Ascending aorta (tissue), 2 donors: ENCODE results near the gene GATA1. TPM values are rescaled to one million over a fixed set of nuclear protein-coding genes. Genes with fewer than 3 reads are reported as not detected.

Experiments
- DNase-seq, 2 donors: peaks; one replicate each; pipeline ENCODE4 v3.0.0-alpha.2; 2019; ENCODE audit warnings: low spot score in 2 of 2
- H3K27ac ChIP-seq, 2 donors: fragments of 200-600 bp; sonication (generic); one replicate each; pipeline ENCODE4 v1.5.1; 2016 to 2017; ENCODE audit warnings: mild to moderate bottlenecking in 1 of 2
- H3K27me3 ChIP-seq: fragments of 200-600 bp; sonication (generic); one replicate; pipeline ENCODE4 v1.5.1; 2017
- H3K36me3 ChIP-seq, 2 donors: fragments of 200-600 bp; sonication (generic); one replicate each; pipeline ENCODE4 v1.5.1; 2016
- H3K4me1 ChIP-seq, 2 donors: fragments of 200-600 bp; sonication (generic); one replicate each; pipeline ENCODE4 v1.5.1; 2016 to 2017; ENCODE audit warnings: mild to moderate bottlenecking in 1 of 2
- H3K4me3 ChIP-seq, 2 donors: fragments of 200-600 bp; sonication (generic); one replicate each; pipeline ENCODE4 v1.5.1; 2016 to 2017; ENCODE audit warnings: mild to moderate bottlenecking in 1 of 2
- H3K9me3 ChIP-seq, 2 donors: fragments of 200-600 bp; sonication (generic); one replicate each; pipeline ENCODE4 v1.5.1; 2016
- intact Hi-C: fragments of 100-400 bp; cut with DNase I; formaldehyde crosslinking; loops from one replicate; pipeline ENCODE4 v1.15.1; 2023
- total RNA-seq: library from RNA; depleted of rRNA; stranded (reverse); fragments of >200 nt; gene quantifications from one replicate; pipeline ENCODE4 v1.1.0, GENCODE V29; 2016
- TF ChIP-seq, protein P1 (sequence below), 3 experiments: fragments of 200-600 bp in 2 of 3; fragments of 450-650 bp in 1 of 3; sonication (generic) in 2 of 3; IDR thresholded peaks; one replicate each; pipeline ENCODE4 v1.5.1; 2016 to 2019; ENCODE audit warnings: antibody characterized with exemption in 3 of 3, mild to moderate bottlenecking in 1 of 3, moderate library complexity in 1 of 3

GATA1 gene
- not detected for total RNA-seq

DNA sequence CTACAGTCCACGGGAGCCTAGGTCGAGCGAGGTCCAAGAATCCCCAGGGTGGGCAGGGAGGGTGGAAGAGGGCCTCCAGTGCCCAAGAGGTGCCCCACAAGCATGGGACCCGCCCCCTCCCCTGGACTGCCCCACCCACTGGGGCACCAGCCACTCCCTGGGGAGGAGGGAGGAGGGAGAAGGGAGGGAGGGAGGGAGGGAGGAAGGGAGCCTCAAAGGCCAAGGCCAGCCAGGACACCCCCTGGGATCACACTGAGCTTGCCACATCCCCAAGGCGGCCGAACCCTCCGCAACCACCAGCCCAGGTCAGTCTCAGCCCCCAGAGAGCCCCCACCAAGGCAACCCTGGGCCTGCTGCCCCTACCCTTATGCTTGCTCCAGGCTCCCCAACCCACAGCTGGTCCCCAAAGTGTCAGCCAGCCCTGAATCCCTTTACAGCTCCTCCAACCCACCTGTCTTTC lies at the start of gene GATA1:
TSS of gene GATA1 (plus strand) at position 250 of the 460 bp plus-strand sequence. CDS start 4,520 bp downstream, outside the sequence.
- Histone ChIP-seq H3K4me1 (no peaks in the 10 kb centered on the region), H3K4me3 (no peak within 1 kb of the TSS), H3K9me3 (no peaks in the 10 kb centered on the region), H3K27me3 (no peaks in the 10 kb centered on the region), H3K36me3 (no peaks in the 10 kb centered on the region), H3K27ac (no peak within 1 kb of the TSS)
- TF ChIP-seq, protein P1, sequence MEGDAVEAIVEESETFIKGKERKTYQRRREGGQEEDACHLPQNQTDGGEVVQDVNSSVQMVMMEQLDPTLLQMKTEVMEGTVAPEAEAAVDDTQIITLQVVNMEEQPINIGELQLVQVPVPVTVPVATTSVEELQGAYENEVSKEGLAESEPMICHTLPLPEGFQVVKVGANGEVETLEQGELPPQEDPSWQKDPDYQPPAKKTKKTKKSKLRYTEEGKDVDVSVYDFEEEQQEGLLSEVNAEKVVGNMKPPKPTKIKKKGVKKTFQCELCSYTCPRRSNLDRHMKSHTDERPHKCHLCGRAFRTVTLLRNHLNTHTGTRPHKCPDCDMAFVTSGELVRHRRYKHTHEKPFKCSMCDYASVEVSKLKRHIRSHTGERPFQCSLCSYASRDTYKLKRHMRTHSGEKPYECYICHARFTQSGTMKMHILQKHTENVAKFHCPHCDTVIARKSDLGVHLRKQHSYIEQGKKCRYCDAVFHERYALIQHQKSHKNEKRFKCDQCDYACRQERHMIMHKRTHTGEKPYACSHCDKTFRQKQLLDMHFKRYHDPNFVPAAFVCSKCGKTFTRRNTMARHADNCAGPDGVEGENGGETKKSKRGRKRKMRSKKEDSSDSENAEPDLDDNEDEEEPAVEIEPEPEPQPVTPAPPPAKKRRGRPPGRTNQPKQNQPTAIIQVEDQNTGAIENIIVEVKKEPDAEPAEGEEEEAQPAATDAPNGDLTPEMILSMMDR (IDR thresholded peaks at IDR 0.05) = no peak
- intact Hi-C loops = no loop called here
- no peak for DNase-seq

DNA sequence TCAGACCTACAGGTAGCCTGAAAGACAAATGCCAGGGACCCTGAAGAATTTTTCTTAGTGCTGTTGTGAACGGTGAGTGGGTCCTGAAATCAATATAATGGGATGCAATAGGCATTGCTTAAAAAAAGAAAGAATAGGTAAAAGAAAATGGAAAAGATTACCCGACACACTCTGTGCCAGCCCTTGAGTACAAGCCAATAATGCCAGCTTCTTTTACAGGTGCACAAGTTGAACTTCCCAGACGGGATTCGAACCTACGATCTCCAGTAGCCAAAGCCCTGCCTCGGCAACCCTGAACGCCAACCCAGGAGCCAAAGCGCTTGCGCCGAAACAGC lies 49.5 kb upstream of the GATA1 start:
- TF ChIP-seq, protein P1 (IDR thresholded peaks at IDR 0.05) = no peak
- Histone ChIP-seq H3K4me3 (peak overlapping the region; percentile 12 to 56), H3K9me3 (no peaks in the 10 kb centered on the region), H3K36me3 (no peaks in the 10 kb centered on the region), H3K27ac (no peak overlapping the region), H3K27me3 (no peaks in the 10 kb centered on the region), H3K4me1 (no peaks in the 10 kb centered on the region)
- no peak for DNase-seq
- intact Hi-C loops = loop anchor here (1.0 to 2.0 kb wide), 3 partner anchors 41 to 160 kb away; partner anchors contain the start of genes PQBP1, SUV39H1 and TIMM17B

DNA sequence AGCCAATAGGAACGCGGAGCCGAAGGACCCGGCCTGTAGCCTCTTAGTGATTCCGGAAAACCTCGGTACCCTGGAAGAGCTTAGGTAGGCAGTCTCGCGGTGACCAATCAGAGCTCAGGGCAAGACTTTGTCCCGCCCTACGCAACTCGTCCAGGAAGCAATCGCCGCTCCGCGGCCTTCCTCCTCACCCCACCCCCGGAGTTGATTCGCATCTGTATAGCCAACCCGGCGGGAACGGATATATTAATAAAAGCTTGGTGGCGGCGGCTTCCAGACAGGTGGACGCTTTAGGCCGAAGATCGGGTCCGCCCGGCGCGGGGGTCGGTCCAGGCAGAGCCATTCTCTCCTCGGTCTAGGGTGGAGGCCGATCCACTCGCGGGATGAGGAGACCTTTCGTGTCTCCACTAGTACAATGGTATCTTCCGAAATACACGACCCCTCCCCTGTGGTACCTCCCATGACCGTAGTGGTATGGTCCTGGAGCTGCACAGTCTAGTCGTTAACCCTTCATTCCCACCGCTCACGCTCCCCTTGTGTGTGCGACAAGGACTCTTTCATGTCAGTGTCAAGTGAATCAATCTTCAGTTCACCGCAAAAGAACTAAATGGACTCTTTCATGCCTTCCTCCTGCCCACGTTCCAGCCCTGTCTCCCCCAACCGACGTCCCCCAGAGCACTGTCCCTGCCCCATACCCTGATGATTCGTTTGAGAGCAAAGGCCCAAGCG lies 49.0 kb upstream of the GATA1 start:
- intact Hi-C loops = loop anchor here (1.0 to 2.0 kb wide), 3 partner anchors 41 to 159 kb away; partner anchors contain the start of genes PQBP1, SUV39H1 and TIMM17B
- TF ChIP-seq, protein P1 (IDR thresholded peaks at IDR 0.05) = no peak
- DNase-seq = peak; percentile 67 to 94

DNA sequence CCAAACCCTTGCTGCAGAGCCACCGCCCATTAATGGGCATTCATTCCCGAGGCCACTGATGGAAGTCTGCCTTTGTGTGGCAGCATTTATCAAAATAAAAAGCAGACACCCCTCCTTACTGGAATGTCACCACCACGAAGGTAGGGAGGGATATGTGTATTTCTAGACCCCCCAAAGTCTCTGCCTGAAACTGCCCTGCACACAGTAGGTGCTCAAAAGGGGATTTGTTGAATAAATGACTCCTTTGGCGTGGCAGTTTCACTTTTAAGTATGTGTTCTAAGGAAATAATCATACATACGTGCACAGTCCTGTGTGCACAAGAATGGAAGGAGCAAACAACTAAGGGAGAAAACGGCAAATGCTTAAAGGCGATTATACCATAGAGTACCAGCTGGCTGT lies 48.5 kb upstream of the GATA1 start:
- Histone ChIP-seq H3K4me3 (peak overlapping the region; percentile 56 to 67), H3K27ac (peak overlapping the region; percentile 84 to 85)

More for the DNA sequence above, 49.0 kb upstream of the GATA1 start:
- Histone ChIP-seq H3K9me3 (no peaks in the 10 kb centered on the region), H3K27me3 (no peaks in the 10 kb centered on the region), H3K36me3 (no peaks in the 10 kb centered on the region), H3K27ac (peak overlapping the region; percentile 84 to 85), H3K4me1 (no peaks in the 10 kb centered on the region), H3K4me3 (peak overlapping the region; percentile 56 to 67)

DNA sequence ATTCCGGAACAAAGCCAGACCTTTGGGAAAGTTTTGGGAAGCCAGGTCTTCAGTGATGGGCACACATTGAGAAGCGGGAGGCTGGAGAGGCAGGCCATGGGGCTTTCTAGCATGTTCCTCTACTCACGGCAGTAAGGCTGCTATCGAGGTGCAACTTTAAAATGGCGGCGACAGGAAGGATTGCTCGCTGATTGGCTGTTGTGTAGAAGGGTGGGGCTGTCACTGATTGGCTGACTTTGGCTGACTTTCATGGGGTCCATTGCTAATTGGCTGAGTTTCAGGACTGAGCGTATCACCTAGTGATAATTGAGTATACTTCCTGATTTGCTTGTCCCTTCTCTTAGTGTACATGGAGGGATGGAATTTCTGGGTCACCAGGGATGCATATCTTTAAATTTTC lies 44.6 kb upstream of the GATA1 start:
- intact Hi-C loops = no loop called here
- Histone ChIP-seq H3K27ac (no peak overlapping the region), H3K4me1 (no peaks in the 10 kb centered on the region), H3K27me3 (no peaks in the 10 kb centered on the region), H3K36me3 (no peaks in the 10 kb centered on the region), H3K9me3 (no peaks in the 10 kb centered on the region), H3K4me3 (no peak overlapping the region)
- TF ChIP-seq, protein P1 (IDR thresholded peaks at IDR 0.05) = no peak
- DNase-seq = no peak

More for the DNA sequence above, 48.5 kb upstream of the GATA1 start:
- Histone ChIP-seq H3K4me1 (no peaks in the 10 kb centered on the region), H3K9me3 (no peaks in the 10 kb centered on the region), H3K27me3 (no peaks in the 10 kb centered on the region), H3K36me3 (no peaks in the 10 kb centered on the region)
- TF ChIP-seq, protein P1 (IDR thresholded peaks at IDR 0.05) = no peak
- intact Hi-C loops = loop anchor here (1.0 to 2.0 kb wide), 3 partner anchors 42 to 159 kb away; partner anchors contain the start of genes PQBP1, SUV39H1 and TIMM17B
- no peak for DNase-seq
